Left colon (tissue), 2 donors: ENCODE data around the gene MACC1. TPM values are rescaled to one million over a fixed set of nuclear protein-coding genes. Genes with fewer than 3 reads are reported as not detected.
A peak's percentile ranks its signal among the peaks of the same experiment; 100 is the strongest.
"Not testable (repeated sequence)": the region's sequence is repeated elsewhere in the genome, so short reads cannot be mapped to it uniquely, and the experiment has no call there.

Experiments
- ATAC-seq: fragments of 200-7000 bp; cut with Tn5 transposase; one replicate; pipeline ENCODE4 v1.9.1; 2020; ENCODE audit warnings: mild to moderate bottlenecking, moderate library complexity
- DNase-seq, 2 donors: peaks; one replicate each; pipeline ENCODE4 v3.0.0-alpha.2; 2020
- intact Hi-C, 2 donors: fragments of 100-400 bp; cut with DNase I in 1 of 2; cut with micrococcal nuclease in 1 of 2; formaldehyde crosslinking; loops; one replicate each; pipeline versions ENCODE4 v1.11.2 to v1.14.0; 2022; cut with DNase I, micrococcal nuclease
- total RNA-seq, 2 donors: library from RNA; stranded (reverse); fragmentation: NEBNext Ultra II Directional; extraction: Animal tissue kit (Norgen Biotek cat#: 25700); gene quantifications; one replicate each; pipeline ENCODE4 v1.2.1, GENCODE V29; 2021
- donor health status: DM: no; HTN: no; CAD: no.
- donor health status: DM: yes; HTN: yes; CAD: no.

MACC1 gene
- total RNA-seq, 2 donors from 2014 or later, result 8.9 to 9.7 TPM

DNA sequence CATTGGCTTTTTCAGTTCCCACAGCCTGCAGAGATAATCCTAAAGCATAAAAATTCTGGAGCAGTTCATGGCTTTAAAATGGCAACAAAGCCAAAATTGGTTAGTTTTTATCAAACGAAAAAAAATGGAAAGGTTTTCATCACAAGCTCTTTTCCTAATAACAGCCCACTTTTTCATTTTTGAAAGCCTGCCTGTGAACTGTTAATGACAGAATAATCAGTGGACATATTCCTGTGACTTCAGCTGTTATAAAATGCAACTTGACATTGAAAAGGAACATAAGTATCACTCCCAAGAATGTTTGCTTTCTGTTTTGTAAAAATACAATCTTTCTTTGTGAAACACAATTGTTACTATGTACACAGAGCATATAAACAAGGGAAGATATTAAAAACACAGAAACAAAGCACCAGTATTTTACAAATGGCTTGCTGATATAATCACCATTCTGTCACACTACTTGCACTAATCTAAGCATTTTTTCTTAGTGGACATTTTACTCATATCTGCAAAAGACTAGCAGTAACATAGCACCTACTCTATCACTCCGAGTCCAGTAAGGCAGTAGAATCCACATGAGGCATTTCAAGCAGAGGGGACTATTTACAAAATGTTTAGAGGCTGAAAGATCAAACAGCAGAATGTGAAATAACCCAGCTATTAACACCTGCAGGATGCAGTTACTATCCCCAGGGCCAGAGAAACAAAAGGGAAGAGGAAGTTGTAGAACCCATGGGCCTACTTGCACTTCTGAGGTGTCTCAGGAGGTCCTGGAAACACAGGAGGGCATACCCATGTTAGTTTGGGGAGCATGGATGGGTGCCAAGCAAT is 26.4 kb downstream of the MACC1 start:
- no peak for ATAC-seq

DNA sequence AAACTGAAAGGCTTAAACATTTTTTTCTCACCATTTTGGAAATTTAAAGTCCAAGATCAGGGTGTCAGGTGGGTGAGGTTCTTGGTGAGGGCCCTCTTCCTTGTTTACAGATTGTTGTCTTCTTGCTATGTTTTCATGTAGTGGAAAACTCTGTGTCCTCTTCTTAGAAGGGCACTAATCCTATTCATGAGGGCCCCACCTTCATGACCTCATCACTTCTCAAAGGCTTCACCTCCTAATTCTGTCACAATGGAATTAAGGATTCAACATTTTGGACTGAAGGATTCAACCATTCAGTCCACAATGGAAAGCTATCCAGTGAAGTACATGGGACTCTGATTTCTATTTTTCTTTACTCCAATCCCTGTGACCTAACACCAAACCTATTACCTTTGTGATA is 27.3 kb downstream of the MACC1 start:
- ATAC-seq (no peak), DNase-seq (no peak)
- intact Hi-C loops, result no loop called here

More for the DNA sequence above, 26.4 kb downstream of the MACC1 start:
- DNase-seq, result no peak
- intact Hi-C loops, result no loop called here

DNA sequence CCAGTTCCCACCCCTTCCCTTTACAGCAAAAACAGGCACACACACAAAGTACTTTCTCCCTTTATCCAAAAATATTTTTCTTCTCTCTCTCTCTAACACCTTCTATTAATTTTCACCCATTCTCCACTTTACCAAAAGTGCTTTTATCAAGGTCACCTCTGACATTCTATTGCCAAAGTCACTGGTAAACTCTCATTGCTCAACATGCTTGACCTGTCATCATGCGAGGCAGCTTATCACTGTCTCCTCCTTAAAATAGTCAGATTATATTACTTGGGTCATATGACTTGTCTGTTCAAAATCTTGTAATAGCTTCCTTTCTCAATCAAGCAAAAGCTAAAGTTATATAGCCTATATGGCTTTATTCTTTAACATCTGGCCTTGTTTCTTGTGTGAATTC is 28.6 kb downstream of the MACC1 start:
- ATAC-seq (peak; percentile 45), DNase-seq (no peak)
- intact Hi-C loops, result no loop called here

GRCh38 chr7:20187850-20188249 is 29.3 kb downstream of the MACC1 start:
- intact Hi-C loops, DNase-seq, ATAC-seq: not testable (repeated sequence)

GRCh38 chr7:20185988-20186387 is 31.2 kb downstream of the MACC1 start:
- intact Hi-C loops, result no loop called here
- DNase-seq (no peak), ATAC-seq (peak; percentile 58)

DNA sequence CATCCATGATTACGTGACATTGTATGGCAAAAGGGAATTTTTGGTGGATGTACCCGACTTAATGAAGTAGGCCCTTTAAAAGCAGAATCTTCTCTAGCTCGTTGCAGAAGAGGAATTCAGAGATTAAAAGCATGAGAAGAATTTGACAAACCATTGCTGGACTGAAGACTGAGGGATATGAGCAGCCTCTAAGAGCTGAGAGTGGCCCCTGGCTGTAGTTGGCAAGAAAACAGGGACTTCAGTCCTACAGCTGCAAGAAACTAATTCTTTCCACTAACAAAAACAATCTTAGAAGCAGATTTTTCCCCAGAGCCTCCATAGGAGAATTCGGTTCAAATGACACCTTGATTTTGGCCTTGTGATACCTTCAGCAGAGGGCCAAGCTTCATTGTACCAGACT is 34.1 kb downstream of the MACC1 start:
- DNase-seq, result no peak
- intact Hi-C loops, result no loop called here
- ATAC-seq, result no peak

DNA sequence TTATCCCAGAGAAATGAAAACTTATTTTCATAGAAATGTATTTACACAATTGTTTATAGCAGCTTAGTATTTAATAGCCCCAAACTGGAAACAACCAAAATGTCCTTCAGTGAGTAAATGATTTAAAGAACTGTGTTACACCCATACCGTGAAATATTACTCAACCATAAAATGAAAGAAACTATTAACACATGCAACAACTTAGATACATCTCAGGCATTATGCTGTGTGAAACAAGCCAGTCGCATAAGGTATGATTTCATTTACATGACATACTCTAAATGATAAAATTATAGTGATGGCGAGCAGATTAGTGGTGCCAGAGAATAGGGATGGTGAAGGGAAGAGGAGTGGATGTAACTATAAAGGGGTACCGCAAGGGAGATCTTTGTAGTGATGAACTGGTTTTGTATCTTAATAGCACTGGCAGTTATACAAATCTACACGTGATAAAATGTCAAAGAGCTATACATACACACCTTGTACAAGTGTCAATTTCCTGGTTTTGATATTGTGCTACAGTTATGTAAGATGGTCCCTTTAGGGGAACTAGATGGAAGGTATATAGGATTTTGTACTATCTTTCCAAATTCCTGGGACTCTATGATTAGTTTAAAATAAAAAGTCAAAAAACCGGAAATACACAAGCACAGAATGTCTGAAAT is 40.5 kb downstream of the MACC1 start:
- ATAC-seq (peak; percentile 80), DNase-seq (no peak)
- intact Hi-C loops, result no loop called here

- intact Hi-C loops, result loop anchor here in 1 of 2 donors (5.0 kb wide), 1 partner anchor 192 kb away; no protein-coding TSS in a partner anchor
- no peak for DNase-seq
These were observed 43.4 kb downstream of the MACC1 start for GRCh38 chr7:20173828-20174227.

DNA sequence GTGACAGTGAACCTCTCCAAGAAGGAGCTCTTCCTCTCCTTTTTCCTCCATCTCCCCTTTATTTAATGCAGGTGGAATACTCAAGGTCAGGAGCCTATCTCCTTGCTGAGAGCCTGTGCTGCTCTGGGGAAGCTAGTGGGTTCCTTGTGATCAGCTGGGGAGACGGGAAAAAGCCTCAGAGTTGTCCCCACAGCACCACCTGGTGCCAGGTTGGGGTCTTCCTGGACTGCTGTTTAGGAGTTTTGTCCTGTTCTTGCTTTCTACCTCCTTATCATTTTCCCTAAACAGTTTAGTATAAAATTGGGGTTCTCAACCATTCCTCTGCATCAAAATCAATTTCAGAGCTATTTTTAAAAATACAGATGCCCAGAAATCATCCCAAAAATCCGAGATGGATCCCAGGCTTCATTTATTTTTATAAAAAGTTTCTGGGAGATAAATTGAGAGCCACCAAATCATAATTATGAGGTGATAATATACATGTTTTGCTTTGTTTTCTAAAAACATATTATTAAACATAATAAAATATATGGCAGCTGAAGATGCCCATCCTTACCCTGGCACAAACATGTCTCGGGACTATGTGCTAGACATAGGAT is 44.3 kb downstream of the MACC1 start:
- ATAC-seq, result peak; percentile 47
- intact Hi-C loops, result loop anchor here in 1 of 2 donors (5.0 kb wide), 1 partner anchor 191 kb away; no protein-coding TSS in a partner anchor
- peak; percentile 50 to 58 for DNase-seq

More at GRCh38 chr7:20173828-20174227, 43.4 kb downstream of the MACC1 start:
- no peak for ATAC-seq

DNA sequence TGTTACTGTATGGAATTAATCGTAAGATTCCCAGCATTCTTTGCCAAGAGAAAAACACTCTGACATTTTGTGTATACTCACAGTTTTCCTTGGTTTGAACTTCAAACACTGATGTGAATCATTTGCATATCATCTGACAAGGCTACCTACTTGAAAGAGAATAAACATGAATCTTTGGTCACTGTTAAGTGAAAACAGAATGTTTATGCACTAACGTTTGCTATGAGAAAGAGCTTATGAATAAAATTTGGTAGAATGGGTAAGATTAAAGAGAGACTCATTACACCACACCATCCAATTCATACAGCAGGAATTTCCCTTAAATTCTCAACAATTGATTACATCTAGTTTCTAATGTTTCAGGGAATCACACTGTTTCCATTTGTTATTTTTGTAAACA is 46.6 kb downstream of the MACC1 start:
- intact Hi-C loops, result loop anchor here in 1 of 2 donors (5.0 kb wide), 1 partner anchor 188 kb away; no protein-coding TSS in a partner anchor
- DNase-seq (no peak), ATAC-seq (no peak)

- intact Hi-C loops, result no loop called here
- no peak for ATAC-seq
These were observed 52.1 kb downstream of the MACC1 start for GRCh38 chr7:20165146-20165510.

GRCh38 chr7:20164425-20165145 is 52.6 kb downstream of the MACC1 start:
- no peak for ATAC-seq
- no peak for DNase-seq
- intact Hi-C loops, result no loop called here

More at GRCh38 chr7:20165146-20165510, 52.1 kb downstream of the MACC1 start:
- DNase-seq, result no peak

DNA sequence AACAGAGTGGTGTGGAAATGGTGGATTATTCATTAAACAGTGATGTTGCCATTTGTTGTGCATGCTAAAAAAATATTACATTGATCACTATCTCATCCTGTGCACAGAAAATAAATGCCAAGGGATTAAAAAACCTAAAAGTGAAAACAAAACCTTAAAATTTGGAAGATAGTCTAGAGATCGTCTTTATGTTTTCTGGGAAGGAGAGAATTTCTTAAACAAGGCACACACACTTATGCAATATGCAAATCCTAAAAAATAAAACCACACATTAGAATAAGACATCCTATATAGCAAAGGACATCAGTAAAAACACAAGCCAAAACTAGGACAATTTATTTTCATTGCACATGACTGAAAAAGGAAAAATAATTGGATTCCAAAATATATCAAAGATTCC is 54.5 kb downstream of the MACC1 start:
- ATAC-seq (no peak), DNase-seq (no peak)
- intact Hi-C loops, result no loop called here

- intact Hi-C loops, result no loop called here
These were observed 57.9 kb downstream of the MACC1 start for GRCh38 chr7:20159226-20159747.

GRCh38 chr7:20158684-20159083 is 58.5 kb downstream of the MACC1 start:
- peak; percentile 82 for ATAC-seq
- DNase-seq, result no peak
- intact Hi-C loops, result no loop called here

More at GRCh38 chr7:20159226-20159747, 57.9 kb downstream of the MACC1 start:
- ATAC-seq (no peak), DNase-seq (no peak)

GRCh38 chr7:20157456-20157855 is 59.7 kb downstream of the MACC1 start:
- intact Hi-C loops, result no loop called here
- ATAC-seq (no peak), DNase-seq (no peak)

GRCh38 chr7:20153999-20154398 is 63.2 kb downstream of the MACC1 start:
- no peak for ATAC-seq
- intact Hi-C loops, result no loop called here
- no peak for DNase-seq

DNA sequence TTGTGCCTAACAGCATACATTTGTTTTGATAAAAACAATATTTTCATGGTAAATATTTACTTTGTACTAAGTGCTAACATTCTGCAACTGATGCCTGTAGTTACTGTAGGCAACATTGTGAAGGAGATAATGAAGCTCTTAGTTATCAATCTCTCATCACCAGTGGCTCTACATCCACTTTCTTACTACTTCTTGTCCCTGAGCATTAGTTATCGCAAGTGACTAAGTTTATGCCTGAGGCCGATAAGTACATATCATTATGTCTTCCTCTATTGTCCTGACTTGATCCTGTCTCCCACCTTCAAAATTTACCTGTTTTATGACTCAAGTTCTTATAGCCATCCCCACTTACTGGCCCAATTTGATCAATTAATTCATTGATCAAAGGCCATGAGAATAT is 63.6 kb downstream of the MACC1 start:
- intact Hi-C loops, result no loop called here
- DNase-seq (no peak), ATAC-seq (no peak)

GRCh38 chr7:20152511-20152910 is 64.7 kb downstream of the MACC1 start:
- ATAC-seq (no peak), DNase-seq (no peak)
- intact Hi-C loops, result no loop called here
